Hepatocyte (in vitro differentiated cells): ENCODE measurements around the gene COX19. TPM values are rescaled to one million over a fixed set of nuclear protein-coding genes. Genes with fewer than 3 reads are reported as not detected.

ENCODE experiments used
- DNase-seq: peaks from one replicate; pipeline ENCODE4 v3.0.0-alpha.2; 2016; ENCODE audit warnings: low spot score
- H2AFZ ChIP-seq: fragments of 200-600 bp; sonication (generic); 2 replicates; pipeline ENCODE4 v1.6.0; 2016; ENCODE audit warnings: antibody characterized with exemption, mild to moderate bottlenecking
- H3K27ac ChIP-seq: fragments of 200-600 bp; sonication (generic); 2 replicates; pipeline ENCODE4 v1.5.1; 2016; ENCODE audit warnings: mild to moderate bottlenecking
- H3K27me3 ChIP-seq: fragments of 200-600 bp; sonication (generic); 2 replicates; pipeline ENCODE4 v1.6.1; 2016
- H3K36me3 ChIP-seq: fragments of 200-600 bp; sonication (generic); replicated peaks from 2 replicates; pipeline ENCODE4 v1.5.1; 2016; ENCODE audit warnings: low read depth; ENCODE audit not compliant: insufficient read depth
- H3K4me1 ChIP-seq: fragments of 200-600 bp; sonication (generic); 2 replicates; pipeline ENCODE4 v1.5.1; 2016; ENCODE audit warnings: mild to moderate bottlenecking, moderate library complexity; ENCODE audit not compliant: insufficient read depth
- H3K4me2 ChIP-seq: fragments of 200-600 bp; sonication (generic); 2 replicates; pipeline ENCODE4 v1.6.0; 2016
- H3K4me3 ChIP-seq: fragments of 200-600 bp; sonication (generic); 2 replicates; pipeline ENCODE4 v1.5.1; 2016; ENCODE audit warnings: mild to moderate bottlenecking
- H3K79me2 ChIP-seq: fragments of 200-600 bp; sonication (generic); 2 replicates; pipeline ENCODE4 v1.6.0; 2017; ENCODE audit warnings: mild to moderate bottlenecking
- H3K9me2 ChIP-seq: fragments of 200-600 bp; sonication (generic); replicated peaks from 2 replicates; pipeline ENCODE4 v1.6.0; 2017; ENCODE audit warnings: mild to moderate bottlenecking; ENCODE audit not compliant: insufficient read depth
- H3K9me3 ChIP-seq: fragments of 200-600 bp; sonication (generic); 2 replicates; pipeline ENCODE4 v1.5.1; 2016; ENCODE audit warnings: low read depth, mild to moderate bottlenecking
- H4K20me1 ChIP-seq: fragments of 200-600 bp; sonication (generic); 2 replicates; pipeline ENCODE4 v1.6.0; 2016; ENCODE audit warnings: mild to moderate bottlenecking; ENCODE audit not compliant: insufficient read depth, poor library complexity, severe bottlenecking
- EZH2 ChIP-seq: fragments of 200-600 bp; sonication (generic); IDR thresholded peaks from 2 replicates; pipeline ENCODE4 v1.6.1; 2016; ENCODE audit warnings: antibody characterized with exemption, mild to moderate bottlenecking, borderline replicate concordance
- EZH2phosphoT487 ChIP-seq: fragments of 200-600 bp; sonication (generic); IDR thresholded peaks from one replicate; pipeline ENCODE4 v1.6.1; 2018; ENCODE audit warnings: antibody characterized with exemption, mild to moderate bottlenecking, low read depth, moderate library complexity; ENCODE audit not compliant: unreplicated experiment, severe bottlenecking
- WGBS: methylation state at CpG from one replicate; pipeline ENCODE4 v1.1.6; 2016; ENCODE audit warnings: low lambda C conversion rate; ENCODE audit errors: missing lambda C conversion rate; 5-methylcytosine and 5-hydroxymethylcytosine counted together
- polyA plus RNA-seq: library from polyadenylated mRNA; unstranded; fragments of >200 nt; fragmentation: Nextera tagmentation; extraction: Ambion mirVana; gene quantifications from 2 replicates; pipeline ENCODE4 v1.2.1, GENCODE V29; 2016
- total RNA-seq: library from RNA; depleted of rRNA; stranded (reverse); fragments of >200 nt; gene quantifications from 2 replicates; pipeline ENCODE4 v1.2.3, GENCODE V29; 2014
- TF ChIP-seq, protein P1 (sequence below): fragments of 200-600 bp; sonication (generic); IDR thresholded peaks from 2 replicates; pipeline ENCODE4 v1.5.1; 2016; ENCODE audit warnings: antibody characterized with exemption, mild to moderate bottlenecking; ENCODE audit not compliant: poor library complexity

Gene COX19
- total and polyA plus RNA-seq, 2 experiments from 2014 or later: 11.6 to 18.9 TPM

DNA sequence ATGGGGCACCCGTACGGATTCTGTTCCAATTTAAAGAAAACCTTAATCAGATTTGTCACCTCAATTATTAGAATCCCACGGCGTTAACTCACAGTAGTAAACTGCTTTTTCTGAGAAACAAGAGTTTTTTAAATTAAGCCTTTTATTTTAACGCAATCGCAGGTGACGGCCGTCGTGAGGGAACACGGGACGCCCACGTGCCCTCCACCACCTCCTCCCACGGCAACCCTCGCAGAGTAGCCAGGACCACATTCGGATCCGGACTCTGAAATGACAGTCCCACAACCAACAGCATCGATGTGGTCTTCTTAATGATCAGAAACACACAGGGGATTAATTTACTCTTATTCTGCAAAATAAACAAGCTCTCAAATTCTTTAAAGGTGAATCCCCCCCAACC is 47.0 kb upstream of the COX19 start:
- over 99% methylated on average over 17 of the region's 17 CpGs for WGBS

DNA sequence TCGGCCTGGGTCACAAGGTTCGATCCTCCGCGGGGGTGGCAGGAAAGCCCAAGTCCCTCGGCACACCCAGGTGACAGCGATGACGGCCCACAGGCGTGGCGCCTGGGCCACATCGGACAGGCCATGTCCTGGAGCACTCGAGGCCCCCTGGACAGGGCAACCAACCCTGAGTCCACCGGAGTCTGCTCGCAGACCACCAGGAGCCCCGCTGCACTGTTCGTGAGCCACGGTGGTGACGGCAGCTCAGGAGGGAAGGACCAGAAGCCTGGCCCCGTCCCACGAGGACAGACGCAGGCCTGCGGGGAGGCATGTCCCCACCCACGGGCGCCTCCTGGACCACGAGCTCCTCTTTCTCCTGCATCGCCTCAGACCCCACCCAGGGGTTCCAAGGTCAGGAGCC is 46.6 kb upstream of the COX19 start:
- TF ChIP-seq, protein P1, sequence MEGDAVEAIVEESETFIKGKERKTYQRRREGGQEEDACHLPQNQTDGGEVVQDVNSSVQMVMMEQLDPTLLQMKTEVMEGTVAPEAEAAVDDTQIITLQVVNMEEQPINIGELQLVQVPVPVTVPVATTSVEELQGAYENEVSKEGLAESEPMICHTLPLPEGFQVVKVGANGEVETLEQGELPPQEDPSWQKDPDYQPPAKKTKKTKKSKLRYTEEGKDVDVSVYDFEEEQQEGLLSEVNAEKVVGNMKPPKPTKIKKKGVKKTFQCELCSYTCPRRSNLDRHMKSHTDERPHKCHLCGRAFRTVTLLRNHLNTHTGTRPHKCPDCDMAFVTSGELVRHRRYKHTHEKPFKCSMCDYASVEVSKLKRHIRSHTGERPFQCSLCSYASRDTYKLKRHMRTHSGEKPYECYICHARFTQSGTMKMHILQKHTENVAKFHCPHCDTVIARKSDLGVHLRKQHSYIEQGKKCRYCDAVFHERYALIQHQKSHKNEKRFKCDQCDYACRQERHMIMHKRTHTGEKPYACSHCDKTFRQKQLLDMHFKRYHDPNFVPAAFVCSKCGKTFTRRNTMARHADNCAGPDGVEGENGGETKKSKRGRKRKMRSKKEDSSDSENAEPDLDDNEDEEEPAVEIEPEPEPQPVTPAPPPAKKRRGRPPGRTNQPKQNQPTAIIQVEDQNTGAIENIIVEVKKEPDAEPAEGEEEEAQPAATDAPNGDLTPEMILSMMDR: no peak
- no peak overlapping the region for H3K4me2 ChIP-seq
- H4K20me1 ChIP-seq: peaks cover 15% of the 10 kb centered on the region
- no peaks in the 10 kb centered on the region for H3K36me3 ChIP-seq
- H3K79me2 ChIP-seq: peaks cover 60% of the 10 kb centered on the region
- no peak overlapping the region for H3K4me3 ChIP-seq
- H3K9me2 ChIP-seq: no peaks in the 10 kb centered on the region
- H3K9me3 ChIP-seq: no peaks in the 10 kb centered on the region
- WGBS: 97% methylated on average over 23 of the region's 25 CpGs
- H3K27ac ChIP-seq: no peak overlapping the region
- no peak for DNase-seq
- no peaks in the 10 kb centered on the region for H3K27me3 ChIP-seq
- H3K4me1 ChIP-seq: peaks cover 5% of the 10 kb centered on the region
- H2AFZ ChIP-seq: no peak overlapping the region

More for the DNA sequence above, 47.0 kb upstream of the COX19 start:
- H3K4me2 ChIP-seq: no peak overlapping the region
- H3K36me3 ChIP-seq: no peaks in the 10 kb centered on the region
- TF ChIP-seq, protein P1: no peak
- TF ChIP-seq EZH2 (no peak), EZH2phosphoT487 (no peak)
- no peak overlapping the region for H2AFZ ChIP-seq
- no peak overlapping the region for H3K4me3 ChIP-seq
- no peak overlapping the region for H3K27ac ChIP-seq
- H3K27me3 ChIP-seq: no peaks in the 10 kb centered on the region
- H3K79me2 ChIP-seq: peaks cover 64% of the 10 kb centered on the region
- no peak for DNase-seq
- H3K9me2 ChIP-seq: no peaks in the 10 kb centered on the region
- peaks cover 16% of the 10 kb centered on the region for H4K20me1 ChIP-seq
- peaks cover 9% of the 10 kb centered on the region for H3K4me1 ChIP-seq
- H3K9me3 ChIP-seq: no peaks in the 10 kb centered on the region

DNA sequence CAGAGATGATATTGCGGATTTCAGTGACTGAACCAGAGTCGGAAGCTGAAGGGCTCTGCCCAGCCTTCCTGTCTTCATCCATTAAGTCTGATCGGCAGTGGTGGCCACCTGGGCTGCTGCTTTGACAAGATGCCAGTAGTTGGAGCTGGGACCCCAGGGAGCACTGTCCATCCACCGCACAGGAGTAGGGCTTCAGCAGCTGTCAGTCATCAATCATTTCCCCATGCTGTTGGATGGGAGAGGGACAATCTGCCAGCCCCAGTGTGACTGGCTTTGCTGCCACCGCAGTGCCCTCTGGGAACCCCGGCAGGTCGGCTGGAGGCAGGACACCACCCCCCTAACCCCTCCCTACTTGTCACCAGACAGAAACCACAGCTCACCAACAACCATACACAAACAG is 46.0 kb upstream of the COX19 start:
- no peak for TF ChIP-seq EZH2
- TF ChIP-seq, protein P1: no peak
- TF ChIP-seq EZH2phosphoT487: no peak
- no peak for DNase-seq
- Histone ChIP-seq H3K4me3 (no peak overlapping the region), H3K36me3 (no peaks in the 10 kb centered on the region), H3K27me3 (no peaks in the 10 kb centered on the region), H3K9me3 (no peaks in the 10 kb centered on the region), H3K27ac (no peak overlapping the region), H4K20me1 (peaks cover 11% of the 10 kb centered on the region), H3K9me2 (no peaks in the 10 kb centered on the region), H2AFZ (no peak overlapping the region), H3K4me1 (peaks cover 3% of the 10 kb centered on the region), H3K79me2 (peaks cover 54% of the 10 kb centered on the region), H3K4me2 (no peak overlapping the region)
- 95% methylated on average over 7 of the region's 7 CpGs for WGBS

DNA sequence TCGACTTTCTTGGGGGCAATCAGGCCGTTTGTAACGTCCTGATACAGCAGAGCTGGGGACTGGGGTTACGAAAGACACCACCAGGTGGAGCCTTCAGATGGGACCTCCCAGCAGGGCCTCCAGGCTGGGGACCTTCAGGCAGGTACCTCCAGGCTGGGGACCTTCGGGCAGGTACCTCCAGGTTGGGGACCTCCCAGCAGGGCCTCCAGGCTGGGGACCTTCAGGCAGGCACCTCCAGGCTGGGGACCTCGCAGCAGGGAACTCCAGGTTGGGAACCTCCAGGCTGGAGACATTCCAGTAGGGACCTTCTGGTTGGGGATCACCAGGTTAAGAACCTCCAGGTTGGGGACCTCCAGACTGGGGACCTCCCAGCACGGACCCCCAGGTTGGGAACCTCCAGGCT is 45.5 kb upstream of the COX19 start:
- no peak overlapping the region for H3K4me3 ChIP-seq
- no peak overlapping the region for H3K27ac ChIP-seq
- H3K4me2 ChIP-seq: no peak overlapping the region
- no peak overlapping the region for H2AFZ ChIP-seq
- H3K27me3 ChIP-seq: no peaks in the 10 kb centered on the region
- TF ChIP-seq, protein P1: peak; percentile 4
- no peak for TF ChIP-seq EZH2
- peaks cover 49% of the 10 kb centered on the region for H3K79me2 ChIP-seq
- no peaks in the 10 kb centered on the region for H3K9me3 ChIP-seq
- DNase-seq: no peak
- 84% methylated on average over 7 of the region's 7 CpGs for WGBS
- H4K20me1 ChIP-seq: peaks cover 9% of the 10 kb centered on the region
- no peaks in the 10 kb centered on the region for H3K9me2 ChIP-seq
- no peaks in the 10 kb centered on the region for H3K36me3 ChIP-seq
- peaks cover 3% of the 10 kb centered on the region for H3K4me1 ChIP-seq
